Frontal cortex (tissue), 4 donors: ENCODE data around the gene LDLRAD1. TPM values are rescaled to one million over a fixed set of nuclear protein-coding genes. Genes with fewer than 3 reads are reported as not detected.

Experiments used
- DNase-seq, 2 donors: peaks; one replicate each; pipeline ENCODE4 v3.0.0; 2012; ENCODE audit warnings: low spot score in 2 of 2
- FAIRE-seq: peaks from 2 replicates; lab custom pipeline; 2012; peaks lifted over from hg19 to GRCh38; lab: Jason Lieb, UNC
- total RNA-seq: library from RNA; depleted of rRNA; stranded (reverse); fragments of >200 nt; gene quantifications from one replicate; pipeline ENCODE4 v1.2.3, GENCODE V29; 2014
- donor health status: control.
- donor health status: control.
- donor health status: control.

LDLRAD1 gene
- total RNA-seq, 1 donor from 2014 or later, result not detected

- DNase-seq, result no peak
- no peak for FAIRE-seq
These were observed 55.6 kb downstream of the LDLRAD1 start for GRCh38 chr1:53962395-53962794.

GRCh38 chr1:53959664-53960250 lies 58.2 kb downstream of the LDLRAD1 start:
- DNase-seq (no peak), FAIRE-seq (no peak)

Other genes starting within 250 kb of the LDLRAD1 start
- 40.8 TPM for gene NDC1, start 179.9 kb downstream of the LDLRAD1 start, total RNA-seq
- 15.5 TPM for gene YIPF1, start 128.4 kb downstream of the LDLRAD1 start, total RNA-seq
- not detected for gene DIO1, start 124.0 kb downstream of the LDLRAD1 start, total RNA-seq
- gene IFT25, start 72.5 kb downstream of the LDLRAD1 start, total RNA-seq, result 19.2 TPM
- 21.2 TPM for gene LRRC42, start 71.8 kb downstream of the LDLRAD1 start, total RNA-seq
- 92.9 TPM for gene TMEM59, start 35.0 kb upstream of the LDLRAD1 start, total RNA-seq
- gene TCEANC2, start 35.4 kb upstream of the LDLRAD1 start, total RNA-seq, result 4.9 TPM
- not detected for gene CDCP2, start 134.8 kb upstream of the LDLRAD1 start, total RNA-seq
- gene CYB5RL, start 181.8 kb upstream of the LDLRAD1 start, total RNA-seq, result 4.5 TPM
- gene MRPL37, start 182.0 kb upstream of the LDLRAD1 start, total RNA-seq, result 29.3 TPM